Measurements from ENCODE around the gene AGBL4.

AGBL4 gene

DNA sequence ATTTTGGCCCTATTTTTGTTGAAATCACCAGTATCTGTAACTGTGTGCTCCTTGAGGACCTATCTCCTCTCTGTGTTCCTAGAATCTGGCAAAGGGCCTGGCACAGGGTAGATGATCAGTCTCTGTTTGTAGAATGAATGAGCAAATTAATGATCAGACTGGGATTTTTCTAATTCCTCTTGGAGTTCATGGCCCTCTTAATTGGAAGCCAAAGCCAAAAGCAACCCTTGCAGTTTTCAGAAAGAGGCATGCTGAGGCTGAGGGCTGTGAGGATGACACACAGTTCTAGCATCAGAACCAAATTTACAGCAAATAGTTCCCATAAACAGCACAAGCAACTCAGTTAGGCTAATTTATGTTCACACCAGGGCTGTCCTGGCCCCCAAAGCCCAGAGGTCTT is 1136.0 kb downstream of the AGBL4 start:
- Histone ChIP-seq H3K79me1 (replicated peaks; ENCODE audit: low read length, poor library complexity, severe bottlenecking) (no peaks in the 10 kb centered on the region), H2AK5ac (ENCODE audit: low read length, severe bottlenecking) (no peak overlapping the region), H3K9me3 (ENCODE audit: control insufficient read depth, low read length) (no peaks in the 10 kb centered on the region), H3K4me1 (ENCODE audit: control insufficient read depth, insufficient read depth, low read depth, low read length) (no peaks in the 10 kb centered on the region), H2AFZ (ENCODE audit: low read depth, low read length) (no peak overlapping the region), H3K4me3 (ENCODE audit: insufficient read depth in 1 of 2, low read depth in 1 of 2, low read length in 2 of 2) (no peak overlapping the region), H3K18ac (ENCODE audit: low read depth in 1 of 2, low read length in 2 of 2) (no peak overlapping the region), H3K23ac (ENCODE audit: low read length in 2 of 2) (no peak overlapping the region), H4K8ac (ENCODE audit: low read length) (no peak overlapping the region), H2BK5ac (ENCODE audit: low read depth, low read length, poor library complexity, severe bottlenecking) (no peak overlapping the region), H3K4ac (ENCODE audit: low read depth in 1 of 2, low read length in 2 of 2) (no peak overlapping the region), H2BK15ac (ENCODE audit: low read depth, poor library complexity, severe bottlenecking) (no peak overlapping the region), H2BK120ac (ENCODE audit: low read depth, low read length) (no peak overlapping the region), H3K27ac (ENCODE audit: low read length, poor library complexity, severe bottlenecking) (no peak overlapping the region), H3K27me3 (ENCODE audit: control insufficient read depth in 1 of 2, insufficient read depth in 1 of 2, low read length in 2 of 2) (no peaks in the 10 kb centered on the region), H3K9ac (ENCODE audit: low read length) (no peak overlapping the region), H4K91ac (ENCODE audit: low read length) (no peak overlapping the region), H3K4me2 (ENCODE audit: low read length, poor library complexity, severe bottlenecking) (no peak overlapping the region), H2BK12ac (ENCODE audit: low read length in 2 of 2) (no peak overlapping the region), H3K36me3 (ENCODE audit: control insufficient read depth in 1 of 2, insufficient read depth in 2 of 2, low read depth in 1 of 2, low read length in 2 of 2) (no peaks in the 10 kb centered on the region), H3K14ac (ENCODE audit: low read length in 2 of 2) (no peak overlapping the region)
- DNase-seq = no peak

GRCh38 chr1:48882020-48882419 is 1141.7 kb downstream of the AGBL4 start:
- no peak overlapping the region for H3K4me2 ChIP-seq (ENCODE audit: low read length, poor library complexity, severe bottlenecking)
- no peak overlapping the region for H3K9ac ChIP-seq (ENCODE audit: low read length)
- no peak overlapping the region for H2BK120ac ChIP-seq (ENCODE audit: low read depth, low read length)
- H2BK5ac ChIP-seq (ENCODE audit: low read depth, low read length, poor library complexity, severe bottlenecking) = no peak overlapping the region
- no peak overlapping the region for H2AK5ac ChIP-seq (ENCODE audit: low read length, severe bottlenecking)
- H3K4ac ChIP-seq (ENCODE audit: low read depth in 1 of 2, low read length in 2 of 2) = no peak overlapping the region
- H3K36me3 ChIP-seq (ENCODE audit: control insufficient read depth in 1 of 2, insufficient read depth in 2 of 2, low read depth in 1 of 2, low read length in 2 of 2) = no peaks in the 10 kb centered on the region
- H4K91ac ChIP-seq (ENCODE audit: low read length) = no peak overlapping the region
- H3K27me3 ChIP-seq (ENCODE audit: control insufficient read depth in 1 of 2, insufficient read depth in 1 of 2, low read length in 2 of 2) = no peaks in the 10 kb centered on the region
- H3K9me3 ChIP-seq (ENCODE audit: control insufficient read depth, low read length) = no peaks in the 10 kb centered on the region
- H3K18ac ChIP-seq (ENCODE audit: low read depth in 1 of 2, low read length in 2 of 2) = no peak overlapping the region
- no peak overlapping the region for H4K8ac ChIP-seq (ENCODE audit: low read length)
- H2BK15ac ChIP-seq (ENCODE audit: low read depth, poor library complexity, severe bottlenecking) = no peak overlapping the region
- H3K27ac ChIP-seq (ENCODE audit: low read length, poor library complexity, severe bottlenecking) = no peak overlapping the region
- H3K4me3 ChIP-seq (ENCODE audit: insufficient read depth in 1 of 2, low read depth in 1 of 2, low read length in 2 of 2) = no peak overlapping the region
- H3K23ac ChIP-seq (ENCODE audit: low read length in 2 of 2) = no peak overlapping the region
- DNase-seq = no peak
- H3K14ac ChIP-seq (ENCODE audit: low read length in 2 of 2) = no peak overlapping the region
- H2BK12ac ChIP-seq (ENCODE audit: low read length in 2 of 2) = no peak overlapping the region
- H3K4me1 ChIP-seq (ENCODE audit: control insufficient read depth, insufficient read depth, low read depth, low read length) = no peaks in the 10 kb centered on the region
- H2AFZ ChIP-seq (ENCODE audit: low read depth, low read length) = no peak overlapping the region
- no peaks in the 10 kb centered on the region for H3K79me1 ChIP-seq (replicated peaks; ENCODE audit: low read length, poor library complexity, severe bottlenecking)

GRCh38 chr1:48878191-48878940 is 1145.4 kb downstream of the AGBL4 start:
- DNase-seq = peak; percentile 71
- Histone ChIP-seq H4K91ac (ENCODE audit: low read length) (no peak overlapping the region), H3K9me3 (ENCODE audit: control insufficient read depth, low read length) (no peaks in the 10 kb centered on the region), H3K36me3 (ENCODE audit: control insufficient read depth in 1 of 2, insufficient read depth in 2 of 2, low read depth in 1 of 2, low read length in 2 of 2) (no peaks in the 10 kb centered on the region), H3K4me1 (ENCODE audit: control insufficient read depth, insufficient read depth, low read depth, low read length) (no peaks in the 10 kb centered on the region), H2AK5ac (ENCODE audit: low read length, severe bottlenecking) (no peak overlapping the region), H3K27me3 (ENCODE audit: control insufficient read depth in 1 of 2, insufficient read depth in 1 of 2, low read length in 2 of 2) (no peaks in the 10 kb centered on the region), H2AFZ (ENCODE audit: low read depth, low read length) (no peak overlapping the region), H3K23ac (ENCODE audit: low read length in 2 of 2) (no peak overlapping the region), H3K4me2 (ENCODE audit: low read length, poor library complexity, severe bottlenecking) (no peak overlapping the region), H2BK12ac (ENCODE audit: low read length in 2 of 2) (no peak overlapping the region), H3K4me3 (ENCODE audit: insufficient read depth in 1 of 2, low read depth in 1 of 2, low read length in 2 of 2) (no peak overlapping the region), H2BK120ac (ENCODE audit: low read depth, low read length) (no peak overlapping the region), H3K14ac (ENCODE audit: low read length in 2 of 2) (no peak overlapping the region), H2BK15ac (ENCODE audit: low read depth, poor library complexity, severe bottlenecking) (no peak overlapping the region), H3K4ac (ENCODE audit: low read depth in 1 of 2, low read length in 2 of 2) (no peak overlapping the region), H2BK5ac (ENCODE audit: low read depth, low read length, poor library complexity, severe bottlenecking) (no peak overlapping the region), H3K27ac (ENCODE audit: low read length, poor library complexity, severe bottlenecking) (no peak overlapping the region), H3K9ac (ENCODE audit: low read length) (peak overlapping the region; percentile 53), H3K18ac (ENCODE audit: low read depth in 1 of 2, low read length in 2 of 2) (no peak overlapping the region), H3K79me1 (replicated peaks; ENCODE audit: low read length, poor library complexity, severe bottlenecking) (no peaks in the 10 kb centered on the region), H4K8ac (ENCODE audit: low read length) (no peak overlapping the region)
- 46% methylated on average over 4 of the region's 6 CpGs for WGBS

GRCh38 chr1:48876330-48876785 is 1147.4 kb downstream of the AGBL4 start:
- H3K4me3 ChIP-seq (ENCODE audit: insufficient read depth in 1 of 2, low read depth in 1 of 2, low read length in 2 of 2) = no peak overlapping the region
- H3K23ac ChIP-seq (ENCODE audit: low read length in 2 of 2) = no peak overlapping the region
- H3K9me3 ChIP-seq (ENCODE audit: control insufficient read depth, low read length) = no peaks in the 10 kb centered on the region
- H2AK5ac ChIP-seq (ENCODE audit: low read length, severe bottlenecking) = no peak overlapping the region
- no peaks in the 10 kb centered on the region for H3K4me1 ChIP-seq (ENCODE audit: control insufficient read depth, insufficient read depth, low read depth, low read length)
- H3K36me3 ChIP-seq (ENCODE audit: control insufficient read depth in 1 of 2, insufficient read depth in 2 of 2, low read depth in 1 of 2, low read length in 2 of 2) = no peaks in the 10 kb centered on the region
- no peak overlapping the region for H2BK5ac ChIP-seq (ENCODE audit: low read depth, low read length, poor library complexity, severe bottlenecking)
- H3K14ac ChIP-seq (ENCODE audit: low read length in 2 of 2) = no peak overlapping the region
- no peak overlapping the region for H3K27ac ChIP-seq (ENCODE audit: low read length, poor library complexity, severe bottlenecking)
- H4K91ac ChIP-seq (ENCODE audit: low read length) = no peak overlapping the region
- DNase-seq = peak; percentile 34
- H2BK12ac ChIP-seq (ENCODE audit: low read length in 2 of 2) = no peak overlapping the region
- no peak overlapping the region for H2AFZ ChIP-seq (ENCODE audit: low read depth, low read length)
- H4K8ac ChIP-seq (ENCODE audit: low read length) = no peak overlapping the region
- no peaks in the 10 kb centered on the region for H3K79me1 ChIP-seq (replicated peaks; ENCODE audit: low read length, poor library complexity, severe bottlenecking)
- peaks cover 0 to 4% of the 10 kb centered on the region in 2 experiments for H3K27me3 ChIP-seq (ENCODE audit: control insufficient read depth in 1 of 2, insufficient read depth in 1 of 2, low read length in 2 of 2)
- H3K9ac ChIP-seq (ENCODE audit: low read length) = peak overlapping the region; percentile 13
- 15% methylated on average over 2 of the region's 2 CpGs for WGBS
- H2BK15ac ChIP-seq (ENCODE audit: low read depth, poor library complexity, severe bottlenecking) = no peak overlapping the region
- no peak overlapping the region for H3K18ac ChIP-seq (ENCODE audit: low read depth in 1 of 2, low read length in 2 of 2)
- no peak overlapping the region for H3K4me2 ChIP-seq (ENCODE audit: low read length, poor library complexity, severe bottlenecking)
- H3K4ac ChIP-seq (ENCODE audit: low read depth in 1 of 2, low read length in 2 of 2) = no peak overlapping the region
- no peak overlapping the region for H2BK120ac ChIP-seq (ENCODE audit: low read depth, low read length)

Measured in mesenchymal stem cell (in vitro differentiated cells and primary cell).